Smooth muscle cell (in vitro differentiated cells): Measurements from ENCODE around the gene CCDC167. TPM values are rescaled to one million over a fixed set of nuclear protein-coding genes. Genes with fewer than 3 reads are reported as not detected.

ENCODE experiments used
- DNase-seq: peaks from one replicate; lab custom pipeline; 2025; ENCODE audit not compliant: unreplicated experiment; lab: John Stamatoyannopoulos, UW
- H2AFZ ChIP-seq: fragments of 200-600 bp; sonication (generic); 2 replicates; pipeline ENCODE4 v1.6.0; 2016; ENCODE audit warnings: antibody characterized with exemption, low read depth, mild to moderate bottlenecking
- H3F3A ChIP-seq: fragments of 200-600 bp; sonication (generic); 2 replicates; pipeline ENCODE4 v1.6.0; 2017; ENCODE audit warnings: antibody characterized with exemption, low read depth
- H3K27ac ChIP-seq: fragments of 200-600 bp; sonication (generic); 2 replicates; pipeline ENCODE4 v1.5.1; 2016; ENCODE audit warnings: low read depth, mild to moderate bottlenecking
- H3K27me3 ChIP-seq: fragments of 200-600 bp; sonication (generic); 2 replicates; pipeline ENCODE4 v1.6.1; 2016; ENCODE audit warnings: low read depth, mild to moderate bottlenecking
- H3K36me3 ChIP-seq: fragments of 200-600 bp; sonication (generic); 2 replicates; pipeline ENCODE4 v1.5.1; 2016; ENCODE audit warnings: low read depth
- H3K4me1 ChIP-seq: fragments of 200-600 bp; sonication (generic); 2 replicates; pipeline ENCODE4 v1.5.1; 2016; ENCODE audit warnings: low read depth
- H3K4me2 ChIP-seq: fragments of 200-600 bp; sonication (generic); 2 replicates; pipeline ENCODE4 v1.6.0; 2016; ENCODE audit warnings: mild to moderate bottlenecking
- H3K4me3 ChIP-seq: fragments of 200-600 bp; sonication (generic); 2 replicates; pipeline ENCODE4 v1.5.1; 2016; ENCODE audit warnings: mild to moderate bottlenecking
- H3K79me2 ChIP-seq: fragments of 200-600 bp; sonication (generic); 2 replicates; pipeline ENCODE4 v1.6.0; 2016; ENCODE audit warnings: low read depth, mild to moderate bottlenecking
- H3K9ac ChIP-seq: fragments of 200-600 bp; sonication (generic); 2 replicates; pipeline ENCODE4 v1.6.0; 2016; ENCODE audit warnings: low read depth
- H3K9me3 ChIP-seq: fragments of 200-600 bp; sonication (generic); replicated peaks from 2 replicates; pipeline ENCODE4 v1.5.1; 2016; ENCODE audit warnings: low read depth
- H4K20me1 ChIP-seq: fragments of 200-600 bp; sonication (generic); 2 replicates; pipeline ENCODE4 v1.6.0; 2016; ENCODE audit warnings: low read depth
- WGBS: methylation state at CpG from one replicate; pipeline ENCODE4 v1.1.7; 2016; ENCODE audit warnings: low lambda C conversion rate; 5-methylcytosine and 5-hydroxymethylcytosine counted together
- polyA plus RNA-seq: library from polyadenylated mRNA; unstranded; fragments of >200 nt; fragmentation: Nextera tagmentation; extraction: Ambion mirVana; gene quantifications from 2 replicates; pipeline ENCODE4 v1.2.1, GENCODE V29; 2016
- total RNA-seq: library from RNA; depleted of rRNA; stranded (reverse); fragments of >200 nt; gene quantifications from 2 replicates; pipeline ENCODE4 v1.2.3, GENCODE V29; 2014
- TF ChIP-seq, protein P1 (sequence below): fragments of 200-600 bp; sonication (generic); IDR thresholded peaks from 2 replicates; pipeline ENCODE4 v1.5.1; 2017; ENCODE audit warnings: borderline replicate concordance, mild to moderate bottlenecking, antibody characterized with exemption; ENCODE audit not compliant: insufficient read depth, poor library complexity, severe bottlenecking

The CCDC167 gene
- total and polyA plus RNA-seq, 2 experiments from 2014 or later: 81.0 to 114 TPM

- H3K27ac ChIP-seq: no peak overlapping the region
- no peaks in the 10 kb centered on the region for H3K27me3 ChIP-seq
- no peaks in the 10 kb centered on the region for H3K4me1 ChIP-seq
- H3K4me2 ChIP-seq: no peak overlapping the region
- H2AFZ ChIP-seq: no peak overlapping the region
- no peaks in the 10 kb centered on the region for H3K36me3 ChIP-seq
- no peaks in the 10 kb centered on the region for H3K9me3 ChIP-seq
- H3K9ac ChIP-seq: no peak overlapping the region
- H4K20me1 ChIP-seq: no peaks in the 10 kb centered on the region
- TF ChIP-seq, protein P1, sequence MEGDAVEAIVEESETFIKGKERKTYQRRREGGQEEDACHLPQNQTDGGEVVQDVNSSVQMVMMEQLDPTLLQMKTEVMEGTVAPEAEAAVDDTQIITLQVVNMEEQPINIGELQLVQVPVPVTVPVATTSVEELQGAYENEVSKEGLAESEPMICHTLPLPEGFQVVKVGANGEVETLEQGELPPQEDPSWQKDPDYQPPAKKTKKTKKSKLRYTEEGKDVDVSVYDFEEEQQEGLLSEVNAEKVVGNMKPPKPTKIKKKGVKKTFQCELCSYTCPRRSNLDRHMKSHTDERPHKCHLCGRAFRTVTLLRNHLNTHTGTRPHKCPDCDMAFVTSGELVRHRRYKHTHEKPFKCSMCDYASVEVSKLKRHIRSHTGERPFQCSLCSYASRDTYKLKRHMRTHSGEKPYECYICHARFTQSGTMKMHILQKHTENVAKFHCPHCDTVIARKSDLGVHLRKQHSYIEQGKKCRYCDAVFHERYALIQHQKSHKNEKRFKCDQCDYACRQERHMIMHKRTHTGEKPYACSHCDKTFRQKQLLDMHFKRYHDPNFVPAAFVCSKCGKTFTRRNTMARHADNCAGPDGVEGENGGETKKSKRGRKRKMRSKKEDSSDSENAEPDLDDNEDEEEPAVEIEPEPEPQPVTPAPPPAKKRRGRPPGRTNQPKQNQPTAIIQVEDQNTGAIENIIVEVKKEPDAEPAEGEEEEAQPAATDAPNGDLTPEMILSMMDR: no peak
- no peaks in the 10 kb centered on the region for H3F3A ChIP-seq
- no peak overlapping the region for H3K4me3 ChIP-seq
- no peak for DNase-seq
- no peaks in the 10 kb centered on the region for H3K79me2 ChIP-seq
- 80% methylated on average over 7 of the region's 7 CpGs for WGBS
Measured at GRCh38 chr6:37523412-37523811, 23.7 kb upstream of the CCDC167 start.

- Histone ChIP-seq H3K36me3 (no peaks in the 10 kb centered on the region), H3F3A (no peaks in the 10 kb centered on the region), H3K27me3 (no peaks in the 10 kb centered on the region), H3K9ac (no peak overlapping the region), H3K4me2 (no peak overlapping the region), H3K27ac (no peak overlapping the region), H3K4me1 (no peaks in the 10 kb centered on the region), H3K9me3 (no peaks in the 10 kb centered on the region), H3K79me2 (no peaks in the 10 kb centered on the region), H2AFZ (no peak overlapping the region), H3K4me3 (no peak overlapping the region), H4K20me1 (no peaks in the 10 kb centered on the region)
- DNase-seq: no peak
- TF ChIP-seq, protein P1: no peak
- 97% methylated on average over 3 of the region's 3 CpGs for WGBS
Measured at GRCh38 chr6:37522836-37523235, 23.1 kb upstream of the CCDC167 start.

- 71% methylated on average over 4 of the region's 4 CpGs for WGBS
- no peak overlapping the region for H3K4me2 ChIP-seq
- H3K27me3 ChIP-seq: no peaks in the 10 kb centered on the region
- TF ChIP-seq, protein P1: no peak
- H3K9ac ChIP-seq: no peak overlapping the region
- no peak overlapping the region for H3K4me3 ChIP-seq
- no peaks in the 10 kb centered on the region for H3F3A ChIP-seq
- no peak for DNase-seq
- H3K4me1 ChIP-seq: peaks cover 5% of the 10 kb centered on the region
- H3K36me3 ChIP-seq: no peaks in the 10 kb centered on the region
- no peak overlapping the region for H3K27ac ChIP-seq
- H4K20me1 ChIP-seq: no peaks in the 10 kb centered on the region
- no peaks in the 10 kb centered on the region for H3K9me3 ChIP-seq
- no peaks in the 10 kb centered on the region for H3K79me2 ChIP-seq
- no peak overlapping the region for H2AFZ ChIP-seq
Measured at GRCh38 chr6:37521674-37522073, 22.0 kb upstream of the CCDC167 start.

DNA sequence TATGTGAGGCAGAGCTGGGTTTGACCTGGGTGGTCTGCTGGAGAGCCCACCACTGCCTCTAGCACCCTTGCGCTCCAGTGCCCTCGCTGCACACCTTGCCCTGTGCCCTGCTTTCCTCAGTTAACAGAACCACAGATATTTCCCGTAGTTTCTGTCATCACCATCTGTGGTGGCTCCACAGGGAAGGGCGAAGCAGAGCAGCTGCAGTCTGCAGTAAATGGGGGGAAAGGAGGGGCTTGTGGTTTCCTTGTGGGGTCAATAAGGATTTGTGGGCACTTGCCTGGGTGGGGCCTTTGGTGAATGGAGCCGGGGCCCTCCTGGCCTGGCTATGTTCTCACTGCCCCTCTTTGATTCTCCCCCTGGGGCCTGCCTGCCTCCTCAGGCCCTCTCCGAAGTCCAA lies 21.2 kb upstream of the CCDC167 start:
- H3K36me3 ChIP-seq: no peaks in the 10 kb centered on the region
- 92% methylated on average over 6 of the region's 6 CpGs for WGBS
- H3K27ac ChIP-seq: no peak overlapping the region
- no peaks in the 10 kb centered on the region for H3K79me2 ChIP-seq
- H4K20me1 ChIP-seq: no peaks in the 10 kb centered on the region
- peaks cover 11% of the 10 kb centered on the region for H3K4me1 ChIP-seq
- no peaks in the 10 kb centered on the region for H3K27me3 ChIP-seq
- H2AFZ ChIP-seq: no peak overlapping the region
- no peaks in the 10 kb centered on the region for H3K9me3 ChIP-seq
- TF ChIP-seq, protein P1: no peak
- DNase-seq: no peak
- H3K4me2 ChIP-seq: no peak overlapping the region
- no peak overlapping the region for H3K4me3 ChIP-seq
- no peaks in the 10 kb centered on the region for H3F3A ChIP-seq
- no peak overlapping the region for H3K9ac ChIP-seq
